ENCODE measurements around the gene GMDS. TPM values are rescaled to one million over a fixed set of nuclear protein-coding genes. Genes with fewer than 3 reads are reported as not detected.

Gene GMDS
- total and polyA plus RNA-seq, 2 of the 13 experiments (the other 11 are each of a cell fraction or from before 2014, with no cell fraction given) = 64.4 to 112 TPM

DNA sequence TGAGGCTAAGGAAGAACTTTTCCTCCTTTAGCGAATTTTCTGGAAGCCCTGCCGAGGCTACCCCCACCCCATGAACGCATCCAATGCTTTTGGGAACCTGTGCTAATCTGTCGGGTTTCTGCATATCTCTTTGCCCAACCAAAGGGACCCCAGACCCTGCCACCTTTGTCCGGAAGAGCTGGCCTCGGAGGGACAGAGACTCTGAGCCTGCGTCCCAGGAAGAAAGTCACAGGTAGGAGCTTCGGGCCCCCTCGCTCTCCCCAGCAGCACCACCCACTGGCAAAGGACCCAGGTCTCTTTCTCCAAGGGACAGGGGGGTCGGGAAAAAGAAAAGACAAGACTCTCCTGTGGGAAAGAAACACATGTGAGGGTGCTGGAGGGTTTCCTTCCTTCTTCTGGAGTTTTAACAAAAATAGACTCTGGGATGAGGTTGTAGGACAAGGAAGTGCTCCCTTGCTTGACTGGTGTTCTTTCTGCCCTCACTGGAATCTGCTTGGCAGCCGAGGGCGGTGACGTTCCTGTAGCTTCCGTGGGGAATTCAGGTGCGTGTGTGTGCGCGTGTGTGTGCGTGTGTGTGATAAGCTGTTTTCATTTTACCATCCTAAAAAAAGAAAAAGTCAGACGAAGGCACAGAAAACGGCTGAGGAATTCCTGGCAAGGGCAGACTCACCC lies 652.0 kb downstream of the GMDS start:
- ChIA-PET CTCF (ENCODE audit: low intra/inter-chr PET ratio, low total read pairs) (no interaction called here), POLR2A (no interaction called here)
- no peak for ATAC-seq
- Histone ChIP-seq H4K20me1 (ENCODE audit: insufficient read depth, low read length) (no peaks in the 10 kb centered on the region), H3K9ac (ENCODE audit: insufficient read depth, low read depth, low read length) (no peak overlapping the region), H3K27ac (ENCODE audit: extremely low read length, insufficient read depth, low read length) (no peak overlapping the region), H3K79me2 (ENCODE audit: insufficient read depth, low read length) (no peaks in the 10 kb centered on the region), H3K4me2 (ENCODE audit: low read depth, low read length) (peak overlapping the region; percentile 47; the same call in 1 of the 2 replicates), H3K4me1 (ENCODE audit: insufficient read depth, low read length) (peaks cover 56% of the 10 kb centered on the region), H3K27me3 (ENCODE audit: control insufficient read depth in 1 of 2, insufficient read depth in 2 of 2, low read length in 2 of 2) (peaks cover 11 to 57% of the 10 kb centered on the region in 2 experiments; a peak in 4 of 5 replicates), H2AFZ (ENCODE audit: low read length) (no peak overlapping the region), H3K36me3 (replicated peaks in 1 of 2; ENCODE audit: control insufficient read depth in 1 of 2, insufficient read depth in 2 of 2, low read length in 2 of 2) (no peaks in the 10 kb centered on the region), H3K4me3 (replicated peaks in 1 of 3; ENCODE audit: insufficient read depth in 1 of 3, low read depth in 2 of 3, low read length in 3 of 3) (no peak overlapping the region), H3K9me3 (ENCODE audit: low read length) (no peaks in the 10 kb centered on the region)
- 49% methylated on average over 20 of the region's 20 CpGs for WGBS (ENCODE audit: low lambda C conversion rate)
- intact Hi-C loops (cut with micrococcal nuclease; ENCODE audit: unreplicated experiment) (loop anchor here (10.0 kb wide), 1 partner anchor 1461 kb away; no protein-coding TSS in a partner anchor), in situ Hi-C loops (cut with HindIII; ENCODE audit: extremely low pct_ligation_motif_present, low pct_unique_long_range_greater_than_20kb) (loop anchor here (5.0 kb wide), 2 partner anchors 614 to 1039 kb away; no protein-coding TSS in a partner anchor)
- no TSS peak for BruUV-seq (replicated peaks)
- no peak for TF ChIP-seq PHF21A (CRISPR knock-in tag; IDR thresholded peaks at IDR 0.05)
- TF ChIP-seq MTF2 (CRISPR knock-in tag; IDR thresholded peaks at IDR 0.05; ENCODE audit: borderline replicate concordance) = 0 out of 2 replicates have a peak, but pooled peaks have one; percentile 51
- TF ChIP-seq IKZF1 (IDR thresholded peaks at IDR 0.05) = no peak
- DNase-seq (ENCODE audit: low spot score) = no peak
- FAIRE-seq = no peak

DNA sequence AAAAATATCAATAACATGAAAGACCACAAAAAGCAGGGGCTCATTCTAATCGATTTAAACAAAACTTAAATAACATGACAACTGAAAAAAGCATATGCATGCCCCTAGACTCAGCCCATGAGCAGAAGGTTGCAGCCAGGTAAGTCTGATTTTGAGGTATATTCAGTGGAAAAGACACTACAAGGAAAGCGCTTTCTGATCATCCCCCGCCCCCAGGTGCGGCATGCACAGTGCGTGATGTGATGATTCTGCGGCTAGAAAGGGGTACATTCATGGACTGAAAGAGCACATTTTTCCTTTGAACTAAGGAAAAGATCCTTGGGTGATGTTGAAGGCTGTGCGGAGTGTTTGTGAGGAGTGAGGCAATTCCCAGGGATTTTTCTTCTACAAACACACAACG lies 652.6 kb downstream of the GMDS start:
- Histone ChIP-seq H3K9me3 (ENCODE audit: low read length) (no peaks in the 10 kb centered on the region), H3K27ac (ENCODE audit: extremely low read length, insufficient read depth, low read length) (no peak overlapping the region), H2AFZ (ENCODE audit: low read length) (no peak overlapping the region), H4K20me1 (ENCODE audit: insufficient read depth, low read length) (no peaks in the 10 kb centered on the region), H3K4me3 (replicated peaks in 1 of 3; ENCODE audit: insufficient read depth in 1 of 3, low read depth in 2 of 3, low read length in 3 of 3) (no peak overlapping the region), H3K27me3 (ENCODE audit: control insufficient read depth in 1 of 2, insufficient read depth in 2 of 2, low read length in 2 of 2) (peaks cover 11 to 51% of the 10 kb centered on the region in 2 experiments; a peak in 4 of 5 replicates), H3K4me1 (ENCODE audit: insufficient read depth, low read length) (peaks cover 51% of the 10 kb centered on the region), H3K36me3 (replicated peaks in 1 of 2; ENCODE audit: control insufficient read depth in 1 of 2, insufficient read depth in 2 of 2, low read length in 2 of 2) (no peaks in the 10 kb centered on the region), H3K4me2 (ENCODE audit: low read depth, low read length) (no peak overlapping the region), H3K79me2 (ENCODE audit: insufficient read depth, low read length) (no peaks in the 10 kb centered on the region), H3K9ac (ENCODE audit: insufficient read depth, low read depth, low read length) (no peak overlapping the region)
- BruUV-seq (replicated peaks) = no TSS peak
- intact Hi-C loops (cut with micrococcal nuclease; ENCODE audit: unreplicated experiment) = loop anchor here (10.0 kb wide), 1 partner anchor 1462 kb away; no protein-coding TSS in a partner anchor
- ChIA-PET CTCF (ENCODE audit: low intra/inter-chr PET ratio, low total read pairs) (no interaction called here), POLR2A (no interaction called here)
- WGBS (ENCODE audit: low lambda C conversion rate) = 74% methylated on average over 8 of the region's 8 CpGs
- FAIRE-seq (no peak), DNase-seq (ENCODE audit: low spot score) (no peak), ATAC-seq (no peak)
- in situ Hi-C loops (cut with HindIII; ENCODE audit: extremely low pct_ligation_motif_present, low pct_unique_long_range_greater_than_20kb) = loop anchor here (5.0 kb wide), 2 partner anchors 614 to 1039 kb away; no protein-coding TSS in a partner anchor
- no peak for TF ChIP-seq ZNF251 (CRISPR knock-in tag; IDR thresholded peaks at IDR 0.05)
- TF ChIP-seq, protein P1, sequence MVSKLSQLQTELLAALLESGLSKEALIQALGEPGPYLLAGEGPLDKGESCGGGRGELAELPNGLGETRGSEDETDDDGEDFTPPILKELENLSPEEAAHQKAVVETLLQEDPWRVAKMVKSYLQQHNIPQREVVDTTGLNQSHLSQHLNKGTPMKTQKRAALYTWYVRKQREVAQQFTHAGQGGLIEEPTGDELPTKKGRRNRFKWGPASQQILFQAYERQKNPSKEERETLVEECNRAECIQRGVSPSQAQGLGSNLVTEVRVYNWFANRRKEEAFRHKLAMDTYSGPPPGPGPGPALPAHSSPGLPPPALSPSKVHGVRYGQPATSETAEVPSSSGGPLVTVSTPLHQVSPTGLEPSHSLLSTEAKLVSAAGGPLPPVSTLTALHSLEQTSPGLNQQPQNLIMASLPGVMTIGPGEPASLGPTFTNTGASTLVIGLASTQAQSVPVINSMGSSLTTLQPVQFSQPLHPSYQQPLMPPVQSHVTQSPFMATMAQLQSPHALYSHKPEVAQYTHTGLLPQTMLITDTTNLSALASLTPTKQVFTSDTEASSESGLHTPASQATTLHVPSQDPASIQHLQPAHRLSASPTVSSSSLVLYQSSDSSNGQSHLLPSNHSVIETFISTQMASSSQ (IDR thresholded peaks at IDR 0.05; ENCODE audit: low read depth) = no peak
- TF ChIP-seq, protein P1 (CRISPR knock-in tag; IDR thresholded peaks at IDR 0.05; ENCODE audit: borderline replicate concordance) = no peak
- TF ChIP-seq, protein P2, sequence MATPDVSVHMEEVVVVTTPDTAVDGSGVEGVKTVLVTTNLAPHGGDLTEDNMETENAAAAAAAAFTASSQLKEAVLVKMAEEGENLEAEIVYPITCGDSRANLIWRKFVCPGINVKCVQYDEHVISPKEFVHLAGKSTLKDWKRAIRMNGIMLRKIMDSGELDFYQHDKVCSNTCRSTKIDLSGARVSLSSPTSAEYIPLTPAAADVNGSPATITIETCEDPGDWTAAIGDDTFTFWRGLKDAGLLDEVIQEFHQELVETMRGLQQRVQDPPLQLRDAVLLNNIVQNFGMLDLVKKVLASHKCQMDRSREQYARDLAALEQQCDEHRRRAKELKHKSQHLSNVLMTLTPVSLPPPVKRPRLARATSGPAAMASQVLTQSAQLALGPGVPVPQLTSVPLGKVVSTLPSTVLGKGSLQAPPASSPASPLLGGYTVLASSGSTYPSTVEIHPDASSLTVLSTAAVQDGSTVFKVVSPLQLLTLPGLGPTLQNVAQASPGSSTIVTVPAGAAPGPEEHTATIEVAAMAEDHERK (CRISPR knock-in tag; IDR thresholded peaks at IDR 0.05; ENCODE audit: low read depth) = no peak
- no peak for TF ChIP-seq IRX3 (CRISPR knock-in tag; IDR thresholded peaks at IDR 0.05; ENCODE audit: borderline replicate concordance, low read depth)
- no peak for TF ChIP-seq HOXA9 (CRISPR knock-in tag; IDR thresholded peaks at IDR 0.05; ENCODE audit: borderline replicate concordance)
- no peak for TF ChIP-seq RFX1 (IDR thresholded peaks at IDR 0.05)
- no peak for TF ChIP-seq CENPX (CRISPR knock-in tag; IDR thresholded peaks at IDR 0.05)
